GM06990 (cell line): ENCODE results near the gene CD82.

Source experiments
- DNase-seq: peaks from one replicate; pipeline ENCODE4 v3.0.0-alpha.2; 2011; ENCODE audit not compliant: insufficient read length; ENCODE audit errors: extremely low read depth
- H3K27me3 ChIP-seq: replicated peaks from 2 replicates; pipeline ENCODE4 v1.6.0; 2011; ENCODE audit warnings: low read length; ENCODE audit not compliant: control insufficient read depth, insufficient read depth
- H3K36me3 ChIP-seq: 2 replicates; pipeline ENCODE4 v1.5.1; 2011; ENCODE audit warnings: low read length; ENCODE audit not compliant: control insufficient read depth, insufficient read depth
- H3K4me3 ChIP-seq: replicated peaks from 2 replicates; pipeline ENCODE4 v1.5.1; 2011; ENCODE audit warnings: low read depth, mild to moderate bottlenecking, control low read depth, low read length
- TF ChIP-seq, protein P1 (sequence below): IDR thresholded peaks from 2 replicates; pipeline ENCODE4 v1.5.1; 2011; ENCODE audit warnings: low read length, control low read depth, mild to moderate bottlenecking, inconsistent platforms; ENCODE audit not compliant: insufficient read depth, poor library complexity, severe bottlenecking

The CD82 gene

GRCh38 chr11:44578279-44578678 lies 12.8 kb downstream of the CD82 start:
- peaks cover 25% of the 10 kb centered on the region for H3K36me3 ChIP-seq
- H3K27me3 ChIP-seq, result no peaks in the 10 kb centered on the region
- TF ChIP-seq, protein P1, sequence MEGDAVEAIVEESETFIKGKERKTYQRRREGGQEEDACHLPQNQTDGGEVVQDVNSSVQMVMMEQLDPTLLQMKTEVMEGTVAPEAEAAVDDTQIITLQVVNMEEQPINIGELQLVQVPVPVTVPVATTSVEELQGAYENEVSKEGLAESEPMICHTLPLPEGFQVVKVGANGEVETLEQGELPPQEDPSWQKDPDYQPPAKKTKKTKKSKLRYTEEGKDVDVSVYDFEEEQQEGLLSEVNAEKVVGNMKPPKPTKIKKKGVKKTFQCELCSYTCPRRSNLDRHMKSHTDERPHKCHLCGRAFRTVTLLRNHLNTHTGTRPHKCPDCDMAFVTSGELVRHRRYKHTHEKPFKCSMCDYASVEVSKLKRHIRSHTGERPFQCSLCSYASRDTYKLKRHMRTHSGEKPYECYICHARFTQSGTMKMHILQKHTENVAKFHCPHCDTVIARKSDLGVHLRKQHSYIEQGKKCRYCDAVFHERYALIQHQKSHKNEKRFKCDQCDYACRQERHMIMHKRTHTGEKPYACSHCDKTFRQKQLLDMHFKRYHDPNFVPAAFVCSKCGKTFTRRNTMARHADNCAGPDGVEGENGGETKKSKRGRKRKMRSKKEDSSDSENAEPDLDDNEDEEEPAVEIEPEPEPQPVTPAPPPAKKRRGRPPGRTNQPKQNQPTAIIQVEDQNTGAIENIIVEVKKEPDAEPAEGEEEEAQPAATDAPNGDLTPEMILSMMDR, result no peak
- no peak overlapping the region for H3K4me3 ChIP-seq
- no peak for DNase-seq

DNA sequence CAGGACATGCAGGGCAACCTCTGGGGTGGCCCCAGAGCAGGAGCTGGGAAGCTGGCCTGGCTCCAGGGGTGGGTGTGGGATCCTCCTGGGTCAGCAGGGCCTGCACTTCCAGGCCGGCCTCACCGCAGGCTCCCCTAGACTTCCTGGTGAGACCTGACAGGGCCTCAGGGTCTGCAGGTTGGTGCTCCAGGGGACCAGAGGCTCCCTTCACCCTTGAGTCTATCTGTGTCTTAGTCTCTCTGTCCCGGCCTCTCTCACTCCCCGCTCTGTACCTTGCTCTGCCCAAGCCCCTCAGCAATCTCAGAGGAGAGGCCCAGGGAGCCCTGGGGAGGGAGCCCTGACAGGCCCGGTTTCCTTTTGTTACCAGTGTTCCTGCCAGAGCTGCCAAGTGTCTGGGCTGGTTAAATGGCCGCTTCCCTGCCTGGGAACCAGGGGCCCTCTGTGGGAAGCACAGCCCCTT lies 13.9 kb downstream of the CD82 start:
- DNase-seq, result no peak
- peaks cover 25% of the 10 kb centered on the region for H3K36me3 ChIP-seq
- TF ChIP-seq, protein P1, result no peak
- H3K27me3 ChIP-seq, result no peaks in the 10 kb centered on the region
- H3K4me3 ChIP-seq, result no peak overlapping the region

- no peaks in the 10 kb centered on the region for H3K27me3 ChIP-seq
- H3K36me3 ChIP-seq, result peaks cover 28% of the 10 kb centered on the region
- TF ChIP-seq, protein P1, result no peak
- no peak for DNase-seq
- H3K4me3 ChIP-seq, result no peak overlapping the region
Observed at GRCh38 chr11:44580701-44581100, 15.2 kb downstream of the CD82 start.

- Histone ChIP-seq H3K36me3 (peaks cover 28% of the 10 kb centered on the region), H3K4me3 (no peak overlapping the region)
- no peak for DNase-seq
Observed at GRCh38 chr11:44581246-44581645, 15.8 kb downstream of the CD82 start.

DNA sequence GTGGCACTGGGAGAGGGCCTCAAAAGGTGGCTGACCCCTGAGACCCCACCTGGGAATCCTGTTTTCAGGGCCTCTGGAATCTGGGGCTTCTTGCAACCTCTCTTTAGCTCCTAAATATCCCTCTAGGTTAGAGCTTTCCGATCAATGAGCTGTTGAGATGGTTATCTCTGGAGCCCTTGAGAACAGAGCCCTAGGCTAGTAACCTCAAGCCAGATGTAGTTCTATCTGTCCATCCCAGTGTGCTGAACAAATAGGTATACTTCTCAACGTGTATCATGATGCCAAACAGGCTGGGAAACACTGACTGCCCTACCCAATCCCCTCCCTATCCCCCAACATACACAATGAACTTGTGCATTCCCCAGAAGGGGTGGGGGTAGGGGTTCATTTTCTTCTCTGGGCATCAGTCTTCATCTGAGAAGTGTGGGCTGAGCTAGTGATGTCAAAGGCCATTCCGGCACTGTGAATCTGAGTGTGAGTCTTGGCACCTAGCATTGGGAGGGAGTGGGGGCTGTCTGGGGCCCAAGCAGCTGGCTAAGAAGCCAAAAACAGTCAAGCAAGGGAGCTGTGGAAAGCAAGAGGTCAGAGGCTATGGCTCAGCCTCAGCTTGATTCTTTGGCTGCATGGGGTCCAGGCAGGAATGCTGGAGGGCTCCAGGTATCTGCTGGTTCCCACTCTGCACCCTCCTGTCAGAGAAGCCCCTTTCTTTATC lies 17.3 kb downstream of the CD82 start:
- Histone ChIP-seq H3K4me3 (no peak overlapping the region), H3K36me3 (peaks cover 30% of the 10 kb centered on the region), H3K27me3 (no peaks in the 10 kb centered on the region)
- TF ChIP-seq, protein P1, result no peak
- DNase-seq, result no peak

More at GRCh38 chr11:44581246-44581645, 15.8 kb downstream of the CD82 start:
- TF ChIP-seq, protein P1, result no peak
- no peaks in the 10 kb centered on the region for H3K27me3 ChIP-seq

DNA sequence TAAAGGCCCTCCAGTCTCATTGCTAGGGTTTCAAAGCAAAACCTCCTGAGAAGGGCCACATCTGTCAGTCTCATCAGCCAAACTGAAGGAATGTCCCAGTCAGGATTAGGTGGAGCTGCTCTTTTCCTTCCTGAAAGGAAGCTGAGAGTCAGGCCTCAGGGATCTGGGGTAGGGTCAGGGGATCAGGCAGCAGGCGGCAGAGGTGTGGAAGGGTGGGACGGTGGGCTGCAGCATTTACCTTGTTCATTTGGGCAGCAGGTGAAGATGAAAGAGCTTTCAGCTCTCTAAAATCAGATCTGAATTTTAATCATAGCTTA lies 17.8 kb downstream of the CD82 start:
- Histone ChIP-seq H3K27me3 (no peaks in the 10 kb centered on the region), H3K4me3 (no peak overlapping the region), H3K36me3 (peaks cover 30% of the 10 kb centered on the region)
- no peak for DNase-seq
- TF ChIP-seq, protein P1, result no peak
